CD4-positive, alpha-beta T cell treated with Interleukin-10 for 1 hour (primary cell): Measurements from ENCODE around the gene TANK.
"Not testable (repeated sequence)": the region's sequence is repeated elsewhere in the genome, so short reads cannot be mapped to it uniquely, and the experiment has no call there.

Source experiments
- DNase-seq: peaks from one replicate; pipeline ENCODE4 v3.0.0-alpha.2; 2020

TANK gene

GRCh38 chr2:161233858-161234431 lies 73.7 kb downstream of the TANK start:
- DNase-seq: no peak

- DNase-seq: no peak
Measured at GRCh38 chr2:161234627-161235026, 74.4 kb downstream of the TANK start.

- peak; percentile 49 for DNase-seq
Measured at GRCh38 chr2:161237392-161238264, 77.4 kb downstream of the TANK start.

- DNase-seq: no peak
Measured at GRCh38 chr2:161238265-161238559, 78.0 kb downstream of the TANK start.

- peak; percentile 55 for DNase-seq
Measured at GRCh38 chr2:161238560-161239325, 78.5 kb downstream of the TANK start.

- no peak for DNase-seq
Measured at GRCh38 chr2:161239326-161240109, 79.3 kb downstream of the TANK start.

- DNase-seq: no peak
Measured at GRCh38 chr2:161241894-161242293, 81.7 kb downstream of the TANK start.

- DNase-seq: no peak
Measured at GRCh38 chr2:161243312-161243711, 83.1 kb downstream of the TANK start.

- DNase-seq: no peak
Measured at GRCh38 chr2:161243905-161244304, 83.7 kb downstream of the TANK start.

- peak; percentile 81 for DNase-seq
Measured at GRCh38 chr2:161244387-161245260, 84.4 kb downstream of the TANK start.

- DNase-seq: no peak
Measured at GRCh38 chr2:161245261-161245553, 85.0 kb downstream of the TANK start.

- DNase-seq: no peak
Measured at GRCh38 chr2:161245671-161246070, 85.4 kb downstream of the TANK start.

GRCh38 chr2:161246281-161246680 lies 86.1 kb downstream of the TANK start:
- no peak for DNase-seq

GRCh38 chr2:161250864-161251436 lies 90.7 kb downstream of the TANK start:
- DNase-seq: peak; percentile 48

GRCh38 chr2:161257123-161257952 lies 97.1 kb downstream of the TANK start:
- DNase-seq: no peak

- DNase-seq: no peak
Measured at GRCh38 chr2:161265874-161266273, 105.6 kb downstream of the TANK start.

- DNase-seq: no peak
Measured at GRCh38 chr2:161269111-161269510, 108.9 kb downstream of the TANK start.

GRCh38 chr2:161273038-161273760 lies 113.0 kb downstream of the TANK start:
- DNase-seq: peak; percentile 72

- DNase-seq: not testable (repeated sequence)
Measured at GRCh38 chr2:161278564-161279229, 118.5 kb downstream of the TANK start.
